ENCODE results near the gene PLCXD1.

Gene PLCXD1

GRCh38 chrX:331825-332495 lies 50.8 kb downstream of the PLCXD1 start:
- peaks cover 19% of the 10 kb centered on the region for H3K27me3 ChIP-seq (ENCODE audit: control insufficient read depth, insufficient read depth, low read length)
- no peaks in the 10 kb centered on the region for H3K9me3 ChIP-seq (ENCODE audit: control insufficient read depth, low read length)
- no peak overlapping the region for H3K9ac ChIP-seq (ENCODE audit: low read length)
- H3K36me3 ChIP-seq (ENCODE audit: control insufficient read depth, insufficient read depth, low read length) = no peaks in the 10 kb centered on the region
- H3K4me3 ChIP-seq (ENCODE audit: low read length) = no peak overlapping the region
- peaks cover 7% of the 10 kb centered on the region for H3K4me1 ChIP-seq (ENCODE audit: control insufficient read depth, insufficient read depth, low read length)

DNA sequence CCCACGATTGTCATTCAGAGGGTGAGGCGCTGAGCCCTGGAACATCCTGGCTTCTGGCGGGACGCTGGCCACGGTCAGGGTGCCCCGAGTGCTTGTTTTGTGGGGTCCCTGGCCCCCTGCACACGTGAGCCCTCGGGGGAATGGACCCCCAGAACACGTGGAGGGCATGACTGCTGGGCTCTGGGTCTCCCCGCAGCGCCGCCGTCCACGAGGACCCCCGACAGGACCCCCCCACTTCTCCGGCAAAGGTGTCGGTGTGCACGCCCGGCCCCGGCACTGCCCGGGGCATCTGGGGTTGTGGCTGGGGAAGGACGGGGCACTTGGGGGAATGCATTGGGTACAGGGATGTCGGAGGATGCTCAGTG lies 51.3 kb downstream of the PLCXD1 start:
- Histone ChIP-seq H3K4me3 (ENCODE audit: low read length) (no peak overlapping the region), H3K9me3 (ENCODE audit: control insufficient read depth, low read length) (no peaks in the 10 kb centered on the region), H3K27me3 (ENCODE audit: control insufficient read depth, insufficient read depth, low read length) (peaks cover 19% of the 10 kb centered on the region), H3K9ac (ENCODE audit: low read length) (no peak overlapping the region), H3K36me3 (ENCODE audit: control insufficient read depth, insufficient read depth, low read length) (no peaks in the 10 kb centered on the region), H3K4me1 (ENCODE audit: control insufficient read depth, insufficient read depth, low read length) (peaks cover 7% of the 10 kb centered on the region)

DNA sequence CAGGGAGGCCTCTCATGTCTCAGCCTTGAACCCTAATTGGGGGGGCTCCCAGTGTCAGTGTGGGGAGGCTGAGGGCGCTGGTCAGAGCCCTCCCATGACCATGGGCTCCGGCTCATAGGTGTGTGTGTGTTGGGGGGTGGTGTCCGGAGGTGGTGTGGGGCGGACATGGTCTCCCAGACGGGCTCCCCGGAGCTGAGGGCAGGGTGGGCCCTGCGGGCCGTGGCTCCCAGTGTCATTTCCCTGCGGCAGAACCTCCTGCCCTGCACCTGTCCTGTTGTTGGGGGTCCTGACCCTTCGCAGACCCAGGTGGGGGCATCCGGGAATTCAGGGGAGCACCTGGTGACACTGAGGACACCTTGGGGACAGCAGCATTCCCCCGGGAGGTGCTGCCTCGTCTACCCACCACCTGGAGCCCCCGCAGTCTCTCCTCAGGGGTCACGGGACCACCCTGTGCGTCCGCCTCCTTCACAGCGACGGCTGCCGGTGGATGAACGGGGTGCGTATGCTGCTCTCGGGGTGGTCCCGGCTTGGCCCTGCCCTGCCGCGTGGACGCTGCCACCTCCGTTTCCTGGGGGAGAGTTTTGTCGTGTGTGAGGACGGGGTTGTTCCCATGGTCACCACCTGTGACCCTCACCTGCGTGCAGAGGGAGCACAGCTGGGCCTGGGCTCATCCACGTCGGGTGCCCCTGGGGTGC lies 51.9 kb downstream of the PLCXD1 start:
- no peak overlapping the region for H3K4me3 ChIP-seq (ENCODE audit: low read length)
- H3K36me3 ChIP-seq (ENCODE audit: control insufficient read depth, insufficient read depth, low read length) = no peaks in the 10 kb centered on the region
- peaks cover 7% of the 10 kb centered on the region for H3K4me1 ChIP-seq (ENCODE audit: control insufficient read depth, insufficient read depth, low read length)
- H3K9ac ChIP-seq (ENCODE audit: low read length) = no peak overlapping the region
- H3K27me3 ChIP-seq (ENCODE audit: control insufficient read depth, insufficient read depth, low read length) = peaks cover 19% of the 10 kb centered on the region
- H3K9me3 ChIP-seq (ENCODE audit: control insufficient read depth, low read length) = no peaks in the 10 kb centered on the region

DNA sequence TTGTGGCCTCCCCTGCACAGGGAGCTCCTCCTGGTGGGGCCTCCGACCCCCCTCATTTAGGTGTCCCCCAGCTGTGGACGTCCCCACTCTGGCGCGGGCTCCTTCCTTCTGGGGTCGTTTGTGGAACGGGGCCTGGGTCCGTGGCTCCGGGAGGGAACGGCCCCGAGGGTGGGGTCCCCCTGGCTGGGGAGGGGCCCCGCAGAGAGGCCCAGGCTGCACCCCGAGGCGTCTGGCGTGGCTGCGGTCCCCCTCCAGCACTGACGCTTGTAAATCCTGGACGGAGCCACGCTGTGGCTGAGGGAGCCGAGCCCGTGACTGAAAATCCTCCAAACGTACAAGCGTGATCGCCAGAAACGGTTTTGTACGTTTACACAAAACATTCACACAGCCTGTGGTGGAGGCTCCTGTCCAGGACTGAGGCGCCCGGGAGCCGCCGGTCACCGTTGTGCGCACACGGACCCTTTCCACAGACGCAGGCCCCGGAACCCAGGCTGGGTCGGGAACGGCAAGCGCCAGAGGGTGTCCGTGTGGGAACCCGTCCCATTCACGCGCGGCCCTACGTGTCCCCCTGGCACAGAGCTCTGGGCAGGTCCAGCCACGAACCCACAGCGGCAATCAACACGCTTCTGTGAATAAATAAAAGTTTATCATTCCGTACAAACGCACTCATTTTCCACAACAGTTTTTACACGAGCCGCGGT lies 52.6 kb downstream of the PLCXD1 start:
- Histone ChIP-seq H3K36me3 (ENCODE audit: control insufficient read depth, insufficient read depth, low read length) (no peaks in the 10 kb centered on the region), H3K27me3 (ENCODE audit: control insufficient read depth, insufficient read depth, low read length) (peaks cover 19% of the 10 kb centered on the region)

DNA sequence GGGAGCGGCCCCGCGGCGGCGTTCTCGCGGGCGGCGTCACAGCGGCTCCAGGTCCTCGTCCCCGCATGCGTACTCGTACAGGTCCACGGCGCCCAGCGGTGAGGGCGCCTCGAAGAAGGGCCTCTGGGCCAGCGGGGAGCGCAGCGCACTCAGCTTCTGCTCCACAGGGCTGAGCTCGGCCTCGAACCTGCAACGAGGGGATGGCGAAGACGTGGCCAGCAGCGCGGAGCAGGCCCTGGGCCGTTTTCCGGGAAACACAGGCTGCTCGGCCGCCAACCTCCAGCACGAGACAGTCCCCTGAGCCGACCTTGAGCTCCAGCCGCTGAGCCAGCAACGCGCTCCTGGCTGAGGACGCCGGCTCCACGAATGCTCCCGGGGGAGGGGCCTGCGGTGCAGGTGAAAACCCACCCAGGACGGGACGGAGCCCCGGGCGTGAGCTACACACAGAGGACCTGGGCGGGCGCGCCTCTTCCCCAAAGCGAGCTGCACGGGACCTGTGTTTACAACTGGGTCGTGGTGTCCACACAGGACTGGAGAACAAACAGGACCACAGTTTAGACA lies 53.2 kb downstream of the PLCXD1 start:
- Histone ChIP-seq H3K27me3 (ENCODE audit: control insufficient read depth, insufficient read depth, low read length) (peaks cover 19% of the 10 kb centered on the region), H3K4me3 (ENCODE audit: low read length) (no peak overlapping the region), H3K9ac (ENCODE audit: low read length) (no peak overlapping the region), H3K9me3 (ENCODE audit: control insufficient read depth, low read length) (no peaks in the 10 kb centered on the region), H3K36me3 (ENCODE audit: control insufficient read depth, insufficient read depth, low read length) (no peaks in the 10 kb centered on the region), H3K4me1 (ENCODE audit: control insufficient read depth, insufficient read depth, low read length) (peaks cover 7% of the 10 kb centered on the region)

More for the DNA sequence above, 52.6 kb downstream of the PLCXD1 start:
- Histone ChIP-seq H3K9ac (ENCODE audit: low read length) (no peak overlapping the region), H3K9me3 (ENCODE audit: control insufficient read depth, low read length) (no peaks in the 10 kb centered on the region), H3K4me3 (ENCODE audit: low read length) (no peak overlapping the region), H3K4me1 (ENCODE audit: control insufficient read depth, insufficient read depth, low read length) (peaks cover 7% of the 10 kb centered on the region)

GRCh38 chrX:334971-335757 lies 54.0 kb downstream of the PLCXD1 start:
- H3K9ac ChIP-seq (ENCODE audit: low read length) = no peak overlapping the region
- no peaks in the 10 kb centered on the region for H3K36me3 ChIP-seq (ENCODE audit: control insufficient read depth, insufficient read depth, low read length)
- H3K4me1 ChIP-seq (ENCODE audit: control insufficient read depth, insufficient read depth, low read length) = peaks cover 7% of the 10 kb centered on the region
- H3K4me3 ChIP-seq (ENCODE audit: low read length) = no peak overlapping the region
- no peaks in the 10 kb centered on the region for H3K9me3 ChIP-seq (ENCODE audit: control insufficient read depth, low read length)
- H3K27me3 ChIP-seq (ENCODE audit: control insufficient read depth, insufficient read depth, low read length) = peaks cover 19% of the 10 kb centered on the region

DNA sequence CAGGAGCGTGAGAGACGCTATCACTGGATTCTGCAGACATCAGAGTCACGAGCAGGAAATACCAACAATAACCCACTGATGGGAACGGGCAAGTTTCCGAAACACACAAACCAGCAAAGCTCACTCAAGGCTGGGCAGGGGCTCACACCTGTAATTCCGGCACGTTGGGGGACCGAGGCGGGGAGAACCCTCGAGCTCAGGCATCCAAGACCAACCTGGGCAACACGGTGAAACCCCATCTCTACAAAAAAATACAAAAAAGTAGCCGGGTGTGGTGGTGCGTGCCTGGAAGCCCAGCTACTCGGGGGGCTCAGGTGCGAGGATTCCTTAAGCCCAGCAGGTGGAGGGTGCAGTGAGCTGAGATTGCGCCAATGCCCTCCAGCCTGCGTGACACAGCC lies 54.6 kb downstream of the PLCXD1 start:
- no peak overlapping the region for H3K4me3 ChIP-seq (ENCODE audit: low read length)
- no peaks in the 10 kb centered on the region for H3K36me3 ChIP-seq (ENCODE audit: control insufficient read depth, insufficient read depth, low read length)
- no peaks in the 10 kb centered on the region for H3K9me3 ChIP-seq (ENCODE audit: control insufficient read depth, low read length)
- H3K9ac ChIP-seq (ENCODE audit: low read length) = no peak overlapping the region
- H3K4me1 ChIP-seq (ENCODE audit: control insufficient read depth, insufficient read depth, low read length) = peaks cover 7% of the 10 kb centered on the region
- peaks cover 13% of the 10 kb centered on the region for H3K27me3 ChIP-seq (ENCODE audit: control insufficient read depth, insufficient read depth, low read length)

- H3K9me3 ChIP-seq (ENCODE audit: control insufficient read depth, low read length) = no peaks in the 10 kb centered on the region
Measured at GRCh38 chrX:336227-336626, 55.0 kb downstream of the PLCXD1 start.

DNA sequence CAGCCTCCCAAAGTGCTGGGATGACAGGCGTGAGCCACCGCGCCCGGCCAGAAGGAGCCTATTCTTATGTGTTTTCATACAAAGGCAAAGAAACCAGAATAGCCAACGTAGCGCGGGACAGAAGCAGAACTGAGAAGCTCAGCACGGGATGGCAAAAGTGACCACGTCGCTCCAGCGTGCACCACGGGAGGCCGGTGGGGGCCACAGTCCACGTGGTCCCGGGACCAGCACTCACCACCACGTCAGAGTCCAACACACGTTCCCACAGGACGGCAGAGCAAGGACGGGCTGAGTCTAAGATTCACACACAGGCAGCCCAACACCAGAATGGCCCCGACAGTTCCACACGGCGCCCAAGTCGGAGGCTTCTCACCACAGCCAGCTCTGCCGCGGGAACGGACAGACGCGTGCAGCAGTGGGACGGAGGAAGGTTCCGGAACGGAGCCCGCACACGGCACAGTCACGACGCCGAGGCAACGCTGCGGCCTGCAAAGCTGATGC lies 56.2 kb downstream of the PLCXD1 start:
- Histone ChIP-seq H3K27me3 (ENCODE audit: control insufficient read depth, insufficient read depth, low read length) (no peaks in the 10 kb centered on the region), H3K4me3 (ENCODE audit: low read length) (no peak overlapping the region), H3K36me3 (ENCODE audit: control insufficient read depth, insufficient read depth, low read length) (no peaks in the 10 kb centered on the region), H3K9me3 (ENCODE audit: control insufficient read depth, low read length) (no peaks in the 10 kb centered on the region), H3K9ac (ENCODE audit: low read length) (no peak overlapping the region), H3K4me1 (ENCODE audit: control insufficient read depth, insufficient read depth, low read length) (no peaks in the 10 kb centered on the region)

More at GRCh38 chrX:336227-336626, 55.0 kb downstream of the PLCXD1 start:
- H3K27me3 ChIP-seq (ENCODE audit: control insufficient read depth, insufficient read depth, low read length) = peaks cover 9% of the 10 kb centered on the region
- no peak overlapping the region for H3K4me3 ChIP-seq (ENCODE audit: low read length)
- no peak overlapping the region for H3K9ac ChIP-seq (ENCODE audit: low read length)
- H3K36me3 ChIP-seq (ENCODE audit: control insufficient read depth, insufficient read depth, low read length) = no peaks in the 10 kb centered on the region
- H3K4me1 ChIP-seq (ENCODE audit: control insufficient read depth, insufficient read depth, low read length) = peaks cover 7% of the 10 kb centered on the region

GRCh38 chrX:338281-338835 lies 57.2 kb downstream of the PLCXD1 start:
- Histone ChIP-seq H3K9ac (ENCODE audit: low read length) (no peak overlapping the region), H3K4me1 (ENCODE audit: control insufficient read depth, insufficient read depth, low read length) (no peaks in the 10 kb centered on the region), H3K9me3 (ENCODE audit: control insufficient read depth, low read length) (no peaks in the 10 kb centered on the region), H3K36me3 (ENCODE audit: control insufficient read depth, insufficient read depth, low read length) (no peaks in the 10 kb centered on the region), H3K27me3 (ENCODE audit: control insufficient read depth, insufficient read depth, low read length) (no peaks in the 10 kb centered on the region), H3K4me3 (ENCODE audit: low read length) (no peak overlapping the region)

DNA sequence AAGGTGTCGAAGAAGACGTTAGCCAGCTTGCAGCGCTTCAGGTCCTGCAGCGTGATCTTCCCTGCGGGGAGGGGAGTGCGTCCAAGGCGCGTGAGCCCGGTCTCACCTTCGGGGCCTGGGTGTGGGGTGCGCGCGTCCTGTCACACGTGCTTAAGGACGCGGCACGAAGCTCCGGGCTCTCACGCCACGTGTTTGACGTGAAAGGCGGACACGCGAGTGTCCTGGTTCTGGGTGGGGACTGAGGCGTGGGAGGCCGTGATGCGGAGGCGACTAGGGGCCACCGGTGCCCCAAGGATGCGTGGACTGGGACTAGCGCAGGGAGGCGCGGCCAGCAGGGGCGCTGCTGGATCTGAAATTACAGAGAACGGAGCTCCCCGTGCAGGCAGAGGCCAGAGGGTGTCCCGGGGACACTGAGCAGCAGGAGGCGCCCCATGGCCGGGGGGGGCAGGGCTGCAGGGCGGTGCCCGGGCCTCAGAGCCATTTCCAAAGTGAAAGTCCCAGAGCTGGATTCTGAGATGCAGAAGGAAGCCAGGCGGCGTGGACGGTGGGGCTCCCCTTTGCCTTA lies 57.7 kb downstream of the PLCXD1 start:
- no peak overlapping the region for H3K9ac ChIP-seq (ENCODE audit: low read length)
- H3K9me3 ChIP-seq (ENCODE audit: control insufficient read depth, low read length) = no peaks in the 10 kb centered on the region
- H3K27me3 ChIP-seq (ENCODE audit: control insufficient read depth, insufficient read depth, low read length) = no peaks in the 10 kb centered on the region
- no peaks in the 10 kb centered on the region for H3K36me3 ChIP-seq (ENCODE audit: control insufficient read depth, insufficient read depth, low read length)
- H3K4me3 ChIP-seq (ENCODE audit: low read length) = no peak overlapping the region
- H3K4me1 ChIP-seq (ENCODE audit: control insufficient read depth, insufficient read depth, low read length) = no peaks in the 10 kb centered on the region

All from mucosa of stomach (tissue), 1 donor.